ENCODE measurements around the gene FBXO31. TPM values are rescaled to one million over a fixed set of nuclear protein-coding genes. Genes with fewer than 3 reads are reported as not detected.

Gene FBXO31
- total and polyA plus RNA-seq, 2 of the 13 experiments (the other 11 are each of a cell fraction or from before 2014, with no cell fraction given) = 92.4 to 101 TPM

DNA sequence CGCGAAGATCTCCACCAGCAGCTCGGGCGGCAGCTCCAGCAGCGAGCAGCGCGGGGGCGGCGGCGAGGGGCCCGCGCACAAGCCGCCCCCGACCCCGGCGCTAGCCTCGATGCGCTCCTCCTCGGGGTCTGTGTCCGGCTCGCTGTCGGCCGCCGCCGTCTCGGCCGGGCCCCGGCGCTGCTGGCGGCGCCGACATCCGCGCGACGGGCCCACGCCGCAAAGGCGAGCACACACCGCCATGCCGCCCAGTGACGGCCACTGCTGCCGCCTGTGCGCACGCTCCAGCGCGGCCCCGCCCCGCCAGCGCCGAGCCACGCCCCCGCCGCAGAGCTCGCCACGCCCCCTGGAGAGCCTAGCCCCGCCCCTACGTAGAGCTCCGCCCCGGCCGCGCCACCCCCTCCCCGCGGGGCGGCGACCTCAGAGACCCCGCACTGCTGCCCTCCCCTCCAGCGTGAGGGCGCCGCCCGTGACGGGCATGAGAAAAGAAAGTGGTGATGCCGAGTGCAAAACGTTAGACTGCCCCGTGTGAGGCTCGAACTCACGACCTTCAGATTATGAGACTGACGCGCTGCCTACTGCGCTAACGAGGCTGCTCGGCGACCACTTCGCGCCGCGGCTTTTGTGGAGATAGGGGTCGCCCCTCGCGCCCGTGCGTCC lies at the start of gene FBXO31 (continued):
- TF ChIP-seq, protein P1, sequence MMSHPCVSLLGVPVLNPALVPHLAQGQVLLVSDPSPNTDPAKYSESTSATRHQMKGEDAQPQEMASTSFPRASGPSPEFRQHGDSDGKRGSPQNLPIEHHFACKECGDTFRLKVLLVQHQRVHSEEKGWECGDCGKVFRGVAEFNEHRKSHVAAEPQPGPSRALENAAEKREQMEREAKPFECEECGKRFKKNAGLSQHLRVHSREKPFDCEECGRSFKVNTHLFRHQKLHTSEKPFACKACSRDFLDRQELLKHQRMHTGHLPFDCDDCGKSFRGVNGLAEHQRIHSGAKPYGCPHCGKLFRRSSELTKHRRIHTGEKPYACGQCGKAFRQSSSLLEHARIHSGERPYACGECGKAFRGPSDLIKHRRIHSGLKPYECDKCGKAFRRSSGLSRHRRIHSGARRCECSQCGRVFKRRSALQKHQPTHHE (CRISPR knock-in tag; IDR thresholded peaks at IDR 0.05; ENCODE audit: borderline replicate concordance) = peak; percentile 71
- TF ChIP-seq ZMAT3 (CRISPR knock-in tag; conservative IDR thresholded peaks at IDR 0.05) = no peak; the same call in 1 of the 2 replicates
- TF ChIP-seq TBX3 (IDR thresholded peaks at IDR 0.05; ENCODE audit: borderline replicate concordance) = peak; percentile 8; the same call in 1 of the 2 replicates

DNA sequence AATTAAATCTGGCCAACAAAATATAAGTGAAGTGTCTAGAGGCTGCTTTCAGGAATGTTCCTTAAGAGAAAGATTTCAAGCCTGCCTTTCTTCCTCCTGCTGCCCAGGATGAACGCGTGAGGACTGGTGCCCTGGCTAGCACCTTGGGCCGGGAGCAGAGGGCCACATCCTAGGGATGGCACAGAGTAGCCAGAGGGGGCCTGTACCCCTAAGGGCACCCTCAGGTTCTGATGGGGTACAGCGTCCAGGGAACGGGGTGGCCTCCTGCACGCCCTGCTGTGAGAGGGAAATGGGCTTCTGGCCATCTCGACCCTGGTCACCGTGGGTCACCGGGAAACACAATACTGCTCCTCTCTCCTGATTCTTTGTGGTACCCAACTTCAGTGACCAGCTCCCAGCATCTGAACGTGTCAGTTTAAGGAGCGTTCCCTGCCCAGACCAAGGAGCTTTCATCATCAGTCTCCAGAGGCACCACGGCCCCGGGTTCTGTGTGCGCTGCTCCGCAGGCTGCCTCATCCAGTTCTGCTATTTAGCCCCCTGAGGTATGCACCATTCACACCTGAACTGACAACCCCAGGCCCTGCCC lies 48.8 kb upstream of the FBXO31 start:
- no TSS peak for BruUV-seq (replicated peaks)
- POLR2A ChIA-PET = no interaction called here
- no peaks in the 10 kb centered on the region for H3K9me3 ChIP-seq (ENCODE audit: low read length)
- 99% methylated on average over 9 of the region's 15 CpGs for WGBS (ENCODE audit: low lambda C conversion rate)
- H3K4me3 ChIP-seq (replicated peaks in 1 of 3; ENCODE audit: insufficient read depth in 1 of 3, low read depth in 2 of 3, low read length in 3 of 3) = no peak overlapping the region
- peaks cover 16% of the 10 kb centered on the region for H3K79me2 ChIP-seq (ENCODE audit: insufficient read depth, low read length)
- H4K20me1 ChIP-seq (ENCODE audit: insufficient read depth, low read length) = peaks cover 7% of the 10 kb centered on the region; the same call in 1 of the 2 replicates
- H3K27me3 ChIP-seq (ENCODE audit: control insufficient read depth in 1 of 2, insufficient read depth in 2 of 2, low read length in 2 of 2) = no peaks in the 10 kb centered on the region
- TF ChIP-seq ZNF891 (CRISPR knock-in tag; IDR thresholded peaks at IDR 0.05) (no peak), NBN (conservative IDR thresholded peaks at IDR 0.05) (no peak), NCOA5 (CRISPR knock-in tag; IDR thresholded peaks at IDR 0.05) (no peak), ZFX (CRISPR knock-in tag; IDR thresholded peaks at IDR 0.05; ENCODE audit: low read depth) (no peak)
- no peak overlapping the region for H2AFZ ChIP-seq (ENCODE audit: low read length)
- FAIRE-seq = no peak
- no peak overlapping the region for H3K9ac ChIP-seq (ENCODE audit: insufficient read depth, low read depth, low read length)
- in situ Hi-C loops (cut with HindIII; ENCODE audit: extremely low pct_ligation_motif_present, low pct_unique_long_range_greater_than_20kb) (no loop called here), intact Hi-C loops (cut with micrococcal nuclease; ENCODE audit: unreplicated experiment) (no loop called here)
- no peak for DNase-seq (ENCODE audit: low spot score)
- CTCF ChIA-PET (ENCODE audit: low intra/inter-chr PET ratio, low total read pairs) = no interaction called here
- peaks cover 34 to 55% of the 10 kb centered on the region in 2 experiments for H3K36me3 ChIP-seq (replicated peaks in 1 of 2; ENCODE audit: control insufficient read depth in 1 of 2, insufficient read depth in 2 of 2, low read length in 2 of 2)
- ATAC-seq = no peak; the same call in 2 of the 3 replicates
- no peak overlapping the region for H3K4me2 ChIP-seq (ENCODE audit: low read depth, low read length)
- H3K4me1 ChIP-seq (ENCODE audit: insufficient read depth, low read length) = no peaks in the 10 kb centered on the region
- no peak overlapping the region for H3K27ac ChIP-seq (ENCODE audit: extremely low read length, insufficient read depth, low read length)

Data from HepG2 (cell line).